ENCODE measurements around the gene DPH5.

Gene DPH5

DNA sequence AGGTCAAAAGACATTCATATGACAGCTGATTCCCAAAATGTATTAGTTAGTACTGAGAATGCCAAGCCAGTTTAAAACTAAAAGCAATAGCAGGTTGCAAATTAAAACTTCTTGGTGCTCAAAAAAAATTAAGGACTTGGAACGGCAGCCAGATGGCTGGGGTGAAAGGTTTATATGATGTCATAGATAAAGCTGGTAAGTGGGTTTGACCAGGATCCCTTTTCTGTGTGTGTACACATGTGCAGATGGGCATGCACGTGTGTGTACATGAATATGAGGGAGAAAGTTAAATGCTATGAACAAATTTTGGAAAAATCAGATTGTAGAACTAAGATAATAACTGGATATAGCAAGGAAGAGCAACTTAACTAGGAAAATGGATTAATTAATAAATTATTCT, 39.1 kb upstream of the DPH5 start:
- Histone ChIP-seq H3K9me2 (replicated peaks; ENCODE audit: insufficient read depth, low read length) (no peaks in the 10 kb centered on the region), H3K4me1 (ENCODE audit: low read length) (no peaks in the 10 kb centered on the region), H3K27me3 (replicated peaks; ENCODE audit: insufficient read depth, low read length) (no peaks in the 10 kb centered on the region), H3K4me3 (ENCODE audit: low read length) (no peak overlapping the region), H3K36me3 (replicated peaks; ENCODE audit: insufficient read depth, low read length) (no peaks in the 10 kb centered on the region), H3K4me2 (ENCODE audit: low read depth, low read length) (no peak overlapping the region), H4K20me1 (ENCODE audit: insufficient read depth, low read length) (no peaks in the 10 kb centered on the region), H3K79me2 (ENCODE audit: low read length) (no peaks in the 10 kb centered on the region), H2AFZ (ENCODE audit: low read length) (no peak overlapping the region), H3F3A (ENCODE audit: insufficient read depth, low read length) (no peaks in the 10 kb centered on the region), H3K9me3 (replicated peaks; ENCODE audit: insufficient read depth, low read length) (no peaks in the 10 kb centered on the region), H3K9ac (ENCODE audit: low read length) (no peak overlapping the region), H3K27ac (ENCODE audit: low read length) (no peak overlapping the region)
- TF ChIP-seq EZH2 (optimal IDR thresholded peaks at IDR 0.05; ENCODE audit: low read depth, low read length) (no peak), EZH2phosphoT487 (IDR thresholded peaks at IDR 0.05; ENCODE audit: low read length) (no peak)
- TF ChIP-seq, protein P1, sequence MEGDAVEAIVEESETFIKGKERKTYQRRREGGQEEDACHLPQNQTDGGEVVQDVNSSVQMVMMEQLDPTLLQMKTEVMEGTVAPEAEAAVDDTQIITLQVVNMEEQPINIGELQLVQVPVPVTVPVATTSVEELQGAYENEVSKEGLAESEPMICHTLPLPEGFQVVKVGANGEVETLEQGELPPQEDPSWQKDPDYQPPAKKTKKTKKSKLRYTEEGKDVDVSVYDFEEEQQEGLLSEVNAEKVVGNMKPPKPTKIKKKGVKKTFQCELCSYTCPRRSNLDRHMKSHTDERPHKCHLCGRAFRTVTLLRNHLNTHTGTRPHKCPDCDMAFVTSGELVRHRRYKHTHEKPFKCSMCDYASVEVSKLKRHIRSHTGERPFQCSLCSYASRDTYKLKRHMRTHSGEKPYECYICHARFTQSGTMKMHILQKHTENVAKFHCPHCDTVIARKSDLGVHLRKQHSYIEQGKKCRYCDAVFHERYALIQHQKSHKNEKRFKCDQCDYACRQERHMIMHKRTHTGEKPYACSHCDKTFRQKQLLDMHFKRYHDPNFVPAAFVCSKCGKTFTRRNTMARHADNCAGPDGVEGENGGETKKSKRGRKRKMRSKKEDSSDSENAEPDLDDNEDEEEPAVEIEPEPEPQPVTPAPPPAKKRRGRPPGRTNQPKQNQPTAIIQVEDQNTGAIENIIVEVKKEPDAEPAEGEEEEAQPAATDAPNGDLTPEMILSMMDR (IDR thresholded peaks at IDR 0.05; ENCODE audit: low read length) = no peak
- no peak for DNase-seq

DNA sequence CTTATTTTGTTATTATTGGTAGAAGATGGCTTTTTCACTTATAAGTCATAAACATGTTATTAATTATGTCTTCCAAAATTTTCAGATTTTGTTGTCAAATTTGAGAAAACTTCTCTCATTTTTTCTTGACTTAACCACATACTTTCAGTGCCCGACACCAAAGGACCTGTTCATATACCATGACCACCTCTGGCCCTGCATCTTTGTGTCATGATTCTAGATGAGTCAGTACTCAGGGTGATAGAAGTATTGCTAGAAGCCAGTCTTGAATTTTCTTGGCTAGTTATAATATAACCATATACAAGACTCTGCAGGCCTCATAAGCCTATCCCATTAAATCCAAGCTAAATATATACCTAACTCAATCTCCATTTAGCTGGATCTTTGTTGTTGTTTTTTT, 35.4 kb upstream of the DPH5 start:
- Histone ChIP-seq H3K36me3 (replicated peaks; ENCODE audit: insufficient read depth, low read length) (no peaks in the 10 kb centered on the region), H3K27me3 (replicated peaks; ENCODE audit: insufficient read depth, low read length) (no peaks in the 10 kb centered on the region), H3K27ac (ENCODE audit: low read length) (no peak overlapping the region), H3F3A (ENCODE audit: insufficient read depth, low read length) (no peaks in the 10 kb centered on the region), H3K4me2 (ENCODE audit: low read depth, low read length) (no peak overlapping the region), H3K4me3 (ENCODE audit: low read length) (no peak overlapping the region), H3K4me1 (ENCODE audit: low read length) (no peaks in the 10 kb centered on the region), H4K20me1 (ENCODE audit: insufficient read depth, low read length) (no peaks in the 10 kb centered on the region), H3K9me3 (replicated peaks; ENCODE audit: insufficient read depth, low read length) (no peaks in the 10 kb centered on the region), H3K9ac (ENCODE audit: low read length) (no peak overlapping the region), H2AFZ (ENCODE audit: low read length) (no peak overlapping the region), H3K79me2 (ENCODE audit: low read length) (no peaks in the 10 kb centered on the region), H3K9me2 (replicated peaks; ENCODE audit: insufficient read depth, low read length) (no peaks in the 10 kb centered on the region)
- TF ChIP-seq EZH2phosphoT487 (IDR thresholded peaks at IDR 0.05; ENCODE audit: low read length) = no peak
- TF ChIP-seq EZH2 (optimal IDR thresholded peaks at IDR 0.05; ENCODE audit: low read depth, low read length) = no peak
- TF ChIP-seq, protein P1 (IDR thresholded peaks at IDR 0.05; ENCODE audit: low read length) = no peak
- DNase-seq = no peak

DNA sequence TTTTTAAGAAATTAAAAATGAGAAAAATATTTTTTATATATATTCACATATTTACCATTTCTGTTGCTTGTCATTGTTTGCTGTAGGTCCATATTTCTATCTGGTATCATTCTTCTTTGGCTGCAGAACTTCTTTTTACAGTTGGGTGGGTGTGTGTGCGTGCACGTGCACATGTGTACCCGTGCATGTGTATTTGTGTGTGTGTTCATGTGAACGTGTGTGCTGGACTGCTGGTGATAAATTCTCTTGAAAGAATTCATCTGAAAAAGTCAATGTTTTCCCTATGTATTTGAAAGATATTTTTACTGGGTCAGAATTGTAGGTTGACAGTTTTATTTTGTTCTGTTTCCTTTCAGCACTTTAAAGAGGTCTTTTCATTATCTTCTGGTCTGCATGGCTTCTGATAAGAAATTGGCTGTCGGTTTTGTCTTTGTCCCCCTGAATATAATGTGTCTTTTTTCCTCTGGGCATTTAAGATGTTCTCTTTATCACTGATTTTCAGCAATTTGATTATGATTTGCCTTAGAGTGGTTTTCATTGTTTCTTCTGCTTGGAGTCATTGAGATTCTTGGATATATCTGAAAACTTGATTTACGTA, 34.5 kb upstream of the DPH5 start:
- Histone ChIP-seq H3K27me3 (replicated peaks; ENCODE audit: insufficient read depth, low read length) (no peaks in the 10 kb centered on the region), H3K9me2 (replicated peaks; ENCODE audit: insufficient read depth, low read length) (no peaks in the 10 kb centered on the region), H3K36me3 (replicated peaks; ENCODE audit: insufficient read depth, low read length) (no peaks in the 10 kb centered on the region), H3K9ac (ENCODE audit: low read length) (no peak overlapping the region), H3K27ac (ENCODE audit: low read length) (no peak overlapping the region), H3K9me3 (replicated peaks; ENCODE audit: insufficient read depth, low read length) (no peaks in the 10 kb centered on the region), H4K20me1 (ENCODE audit: insufficient read depth, low read length) (no peaks in the 10 kb centered on the region), H3K4me1 (ENCODE audit: low read length) (no peaks in the 10 kb centered on the region), H3K4me2 (ENCODE audit: low read depth, low read length) (no peak overlapping the region), H2AFZ (ENCODE audit: low read length) (no peak overlapping the region), H3F3A (ENCODE audit: insufficient read depth, low read length) (no peaks in the 10 kb centered on the region), H3K4me3 (ENCODE audit: low read length) (no peak overlapping the region), H3K79me2 (ENCODE audit: low read length) (no peaks in the 10 kb centered on the region)
- DNase-seq = no peak
- no peak for TF ChIP-seq EZH2phosphoT487 (IDR thresholded peaks at IDR 0.05; ENCODE audit: low read length)
- TF ChIP-seq, protein P1 (IDR thresholded peaks at IDR 0.05; ENCODE audit: low read length) = no peak
- no peak for TF ChIP-seq EZH2 (optimal IDR thresholded peaks at IDR 0.05; ENCODE audit: low read depth, low read length)

All from MM.1S (cell line).